HUES6 (cell line): ENCODE results near the gene OR1N1.
"Not testable (repeated sequence)": the region's sequence is repeated elsewhere in the genome, so short reads cannot be mapped to it uniquely, and the experiment has no call there.

Experiments used
- H3K27ac ChIP-seq: 2 replicates; pipeline ENCODE4 v1.7.0; 2013; ENCODE audit warnings: low read depth, mild to moderate bottlenecking, low read length, inconsistent platforms
- H3K27me3 ChIP-seq: 2 replicates; pipeline ENCODE4 v1.6.1; 2013; ENCODE audit warnings: low read length; ENCODE audit not compliant: control insufficient read depth, insufficient read depth
- H3K36me3 ChIP-seq: 2 replicates; pipeline ENCODE4 v1.6.1; 2013; ENCODE audit warnings: low read length; ENCODE audit not compliant: control insufficient read depth, insufficient read depth
- H3K4me1 ChIP-seq: 2 replicates; pipeline ENCODE4 v1.6.1; 2013; ENCODE audit warnings: low read length; ENCODE audit not compliant: control insufficient read depth, insufficient read depth
- H3K4me3 ChIP-seq: 2 replicates; pipeline ENCODE4 v1.5.1; 2013; ENCODE audit warnings: low read depth, low read length
- H3K9ac ChIP-seq: one replicate; pipeline ENCODE4 v1.6.1; 2013; ENCODE audit warnings: mild to moderate bottlenecking, low read length
- H3K9me3 ChIP-seq: 2 replicates; pipeline ENCODE4 v1.6.1; 2013; ENCODE audit warnings: low read depth, low read length; ENCODE audit not compliant: control insufficient read depth, insufficient read depth

Gene OR1N1

DNA sequence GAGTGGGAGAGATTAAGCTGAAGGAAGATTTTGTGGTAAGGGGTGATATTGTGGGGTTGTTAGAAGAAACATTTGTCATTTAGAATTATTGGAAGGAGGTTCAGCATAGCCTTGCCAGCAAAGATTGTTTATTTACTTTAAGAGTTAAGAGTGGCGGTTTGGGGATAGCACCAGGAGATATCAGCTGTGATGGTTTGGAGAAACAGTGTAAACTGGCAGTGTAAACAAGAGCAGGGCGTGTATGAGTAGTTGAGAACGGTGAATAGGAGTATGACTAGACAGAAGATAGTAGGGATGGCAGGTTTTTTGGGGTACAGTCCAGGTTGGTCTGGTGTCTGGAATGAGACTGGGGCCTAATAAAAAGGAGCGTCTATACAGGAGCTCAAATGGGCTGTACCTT lies 4.1 kb upstream of the OR1N1 start:
- H3K36me3 ChIP-seq, H3K4me1 ChIP-seq, H3K9me3 ChIP-seq, H3K27ac ChIP-seq, H3K9ac ChIP-seq, H3K4me3 ChIP-seq: not testable (repeated sequence)
- H3K27me3 ChIP-seq: peaks cover 21% of the 10 kb centered on the region; the same call in 1 of the 2 replicates

DNA sequence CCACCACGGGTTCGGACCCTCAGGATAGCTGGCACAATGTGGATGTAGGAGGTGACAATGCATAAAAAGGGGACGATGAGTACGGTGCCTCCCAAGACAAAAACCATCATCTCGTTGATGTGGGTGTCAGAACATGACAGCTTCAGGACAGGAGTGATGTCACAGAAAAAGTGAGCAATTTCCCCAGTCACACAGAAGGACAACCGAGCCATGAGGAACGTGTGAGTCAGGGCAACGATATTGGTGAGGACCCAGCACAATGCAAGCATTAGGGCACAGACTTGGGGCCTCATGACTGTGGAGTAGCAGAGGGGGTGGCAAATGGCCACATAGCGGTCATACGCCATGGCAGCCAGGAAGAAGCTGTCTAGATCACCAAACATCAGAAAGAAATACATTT lies 491 bp downstream of the OR1N1 start:
- Histone ChIP-seq H3K9ac (no peak overlapping the region), H3K9me3 (peaks cover 5% of the 10 kb centered on the region; the same call in 1 of the 2 replicates), H3K27ac (no peak overlapping the region), H3K4me1 (no peaks in the 10 kb centered on the region), H3K4me3 (no peak overlapping the region), H3K27me3 (peaks cover 56% of the 10 kb centered on the region), H3K36me3 (no peaks in the 10 kb centered on the region)

- H3K4me1 ChIP-seq: no peaks in the 10 kb centered on the region
- H3K9ac ChIP-seq: no peak overlapping the region
- H3K36me3 ChIP-seq: no peaks in the 10 kb centered on the region
- H3K27me3 ChIP-seq: peaks cover 92% of the 10 kb centered on the region
- H3K27ac ChIP-seq: no peak overlapping the region
- no peak overlapping the region for H3K4me3 ChIP-seq
- H3K9me3 ChIP-seq: peaks cover 4% of the 10 kb centered on the region; the same call in 1 of the 2 replicates
Observed at GRCh38 chr9:122519376-122519775, 7.7 kb downstream of the OR1N1 start.

GRCh38 chr9:122518841-122519240 lies 8.3 kb downstream of the OR1N1 start, which contains the start of gene OR1J4:
Gene OR1J4, plus strand, starts transcription at chr9:122519141. Its CDS starts 0 bp downstream, at chr9:122519141.
- Histone ChIP-seq H3K27ac (no peak within 1 kb of the TSS), H3K4me1 (no peaks in the 10 kb centered on the region), H3K4me3 (no peak within 1 kb of the TSS), H3K9me3 (peaks cover 4% of the 10 kb centered on the region; the same call in 1 of the 2 replicates), H3K9ac (no peak within 1 kb of the TSS), H3K27me3 (peaks cover 92% of the 10 kb centered on the region), H3K36me3 (no peaks in the 10 kb centered on the region)

DNA sequence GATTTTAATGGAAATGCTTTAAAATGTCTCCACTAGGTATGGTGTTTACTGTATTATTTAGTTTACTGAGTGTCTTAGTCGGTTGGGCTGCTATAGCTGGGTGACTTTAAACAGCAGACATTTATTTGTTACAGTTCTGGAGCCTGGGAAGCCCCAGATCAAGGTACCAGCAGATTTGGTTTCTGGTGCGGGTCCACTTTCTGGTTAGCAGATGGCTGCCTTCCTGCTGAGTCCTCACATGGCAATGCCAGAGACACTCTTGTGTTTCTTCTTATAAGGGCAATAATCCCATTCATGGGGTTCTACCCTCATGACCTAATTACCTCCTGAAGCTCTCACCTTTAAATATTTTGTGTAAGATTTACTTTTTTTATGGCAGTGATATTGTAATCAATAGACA lies 8.9 kb downstream of the OR1N1 start:
- peaks cover 92% of the 10 kb centered on the region for H3K27me3 ChIP-seq
- H3K9ac ChIP-seq: no peak overlapping the region
- no peak overlapping the region for H3K4me3 ChIP-seq
- no peaks in the 10 kb centered on the region for H3K36me3 ChIP-seq
- H3K27ac ChIP-seq: no peak overlapping the region
- no peaks in the 10 kb centered on the region for H3K4me1 ChIP-seq
- H3K9me3 ChIP-seq: peaks cover 4% of the 10 kb centered on the region; the same call in 1 of the 2 replicates

DNA sequence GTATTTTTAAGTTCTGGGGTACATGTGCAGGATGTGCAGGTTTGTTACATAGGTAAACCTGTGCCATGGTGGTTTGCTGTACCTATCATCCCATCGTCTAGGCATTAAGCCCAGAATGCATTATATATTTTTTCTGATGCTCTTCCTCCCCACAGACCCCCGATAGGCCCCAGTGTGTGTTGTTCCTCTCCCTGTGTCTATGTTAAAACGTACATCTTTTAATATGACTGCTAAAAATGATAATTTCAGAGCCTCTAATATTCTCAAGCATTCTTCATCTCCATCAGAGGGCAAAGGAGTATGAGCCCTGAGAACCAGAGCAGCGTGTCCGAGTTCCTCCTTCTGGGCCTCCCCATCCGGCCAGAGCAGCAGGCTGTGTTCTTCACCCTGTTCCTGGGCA lies 16.6 kb downstream of the OR1N1 start, which contains the start of gene OR1J2:
Gene OR1J2, plus strand, starts transcription at position 301 of the 400 bp plus-strand sequence. Its CDS starts 0 bp downstream, at position 301.
- Histone ChIP-seq H3K36me3 (no peaks in the 10 kb centered on the region), H3K9me3 (no peaks in the 10 kb centered on the region), H3K4me1 (no peaks in the 10 kb centered on the region), H3K27me3 (peaks cover 87% of the 10 kb centered on the region), H3K9ac (no peak within 1 kb of the TSS), H3K27ac (no peak within 1 kb of the TSS), H3K4me3 (no peak within 1 kb of the TSS)

DNA sequence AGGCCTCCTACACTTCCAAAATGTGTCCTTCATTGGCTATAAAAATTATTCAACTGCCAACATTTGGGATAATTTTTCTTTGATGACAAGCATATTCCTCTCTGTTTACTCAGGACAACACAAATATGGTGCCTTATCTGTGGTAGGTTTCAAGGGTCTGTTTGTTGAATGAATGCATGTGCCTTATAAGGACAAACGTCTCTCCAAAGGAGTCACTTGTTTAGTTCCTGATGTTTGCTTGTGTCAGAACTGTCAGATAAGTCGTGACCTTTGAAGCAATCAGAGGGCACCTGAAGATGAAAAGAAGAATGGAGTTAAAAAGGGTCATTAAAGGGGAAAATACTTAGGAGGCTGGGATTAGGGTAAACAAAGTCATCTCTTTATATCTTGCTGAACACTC lies 20.1 kb downstream of the OR1N1 start:
- Histone ChIP-seq H3K9ac (no peak overlapping the region), H3K27ac (no peak overlapping the region), H3K4me3 (no peak overlapping the region), H3K36me3 (no peaks in the 10 kb centered on the region), H3K4me1 (no peaks in the 10 kb centered on the region), H3K27me3 (peaks cover 68% of the 10 kb centered on the region), H3K9me3 (no peaks in the 10 kb centered on the region; the same call in 1 of the 2 replicates)

DNA sequence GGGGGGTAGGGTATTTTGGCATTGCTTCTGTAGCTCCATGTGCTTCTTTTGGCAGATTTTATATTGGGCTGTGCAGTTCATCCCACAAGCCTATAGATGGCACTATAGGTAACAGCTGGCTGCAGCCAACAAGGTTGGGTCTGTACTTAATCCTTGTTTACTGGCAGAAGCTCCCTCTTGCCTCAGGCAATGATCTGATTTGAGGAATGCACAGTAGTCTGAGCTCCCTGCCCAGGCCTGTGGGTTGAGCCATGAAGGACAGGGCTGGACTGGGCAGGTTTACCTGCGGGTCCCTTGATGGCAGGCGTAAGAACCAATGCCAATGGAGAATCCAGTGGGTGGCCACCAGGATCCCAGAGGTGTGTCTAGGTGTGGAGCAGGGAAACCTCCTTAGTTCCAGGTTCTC lies 28.2 kb downstream of the OR1N1 start:
- Histone ChIP-seq H3K4me1 (peaks cover 6% of the 10 kb centered on the region; the same call in 1 of the 2 replicates), H3K4me3 (no peak overlapping the region), H3K27me3 (peaks cover 29% of the 10 kb centered on the region; the same call in 1 of the 2 replicates), H3K9ac (no peak overlapping the region), H3K9me3 (no peaks in the 10 kb centered on the region; the same call in 1 of the 2 replicates), H3K27ac (no peak overlapping the region), H3K36me3 (no peaks in the 10 kb centered on the region)

DNA sequence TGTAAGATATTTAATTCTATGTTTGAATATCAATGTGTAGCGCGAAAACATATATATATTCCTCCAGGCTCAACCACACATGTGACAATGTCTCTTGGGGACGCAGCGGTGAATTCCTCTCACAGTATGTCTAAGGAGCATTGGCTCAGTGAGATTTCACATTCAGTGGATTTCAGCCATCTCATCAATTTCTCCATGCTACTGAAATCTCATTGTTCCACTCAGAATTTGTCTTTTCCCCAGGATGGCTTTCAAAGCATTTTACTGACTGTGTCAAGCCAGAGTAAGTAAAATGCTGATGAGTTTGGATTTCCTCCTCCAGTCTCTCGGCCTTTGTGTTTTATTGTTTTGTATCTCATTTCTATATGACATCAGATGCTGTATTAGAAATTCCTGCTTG lies 48.0 kb downstream of the OR1N1 start:
- H3K4me3 ChIP-seq: no peak overlapping the region
- H3K27ac ChIP-seq: no peak overlapping the region
- peaks cover 24% of the 10 kb centered on the region; the same call in 1 of the 2 replicates for H3K27me3 ChIP-seq
- no peak overlapping the region for H3K9ac ChIP-seq
- no peaks in the 10 kb centered on the region for H3K4me1 ChIP-seq
- no peaks in the 10 kb centered on the region for H3K36me3 ChIP-seq
- H3K9me3 ChIP-seq: no peaks in the 10 kb centered on the region

GRCh38 chr9:122477826-122478225 lies 49.3 kb downstream of the OR1N1 start, which contains the start of gene OR1J1:
Gene OR1J1, minus strand, starts transcription at chr9:122477926. Its CDS starts 0 bp downstream, at chr9:122477926.
- Histone ChIP-seq H3K9me3 (no peaks in the 10 kb centered on the region), H3K36me3 (no peaks in the 10 kb centered on the region)

GRCh38 chr9:122477346-122477745 lies 49.7 kb downstream of the OR1N1 start:
- no peak overlapping the region for H3K4me3 ChIP-seq
- H3K27ac ChIP-seq: no peak overlapping the region
- H3K27me3 ChIP-seq: peaks cover 35% of the 10 kb centered on the region; the same call in 1 of the 2 replicates
- no peaks in the 10 kb centered on the region for H3K36me3 ChIP-seq
- no peak overlapping the region for H3K9ac ChIP-seq
- H3K4me1 ChIP-seq: no peaks in the 10 kb centered on the region
- no peaks in the 10 kb centered on the region for H3K9me3 ChIP-seq

More at GRCh38 chr9:122477826-122478225, 49.3 kb downstream of the OR1N1 start, which contains the start of gene OR1J1:
- no peaks in the 10 kb centered on the region for H3K4me1 ChIP-seq
- no peak within 1 kb of the TSS for H3K27ac ChIP-seq
- H3K27me3 ChIP-seq: peaks cover 34% of the 10 kb centered on the region; the same call in 1 of the 2 replicates
- H3K4me3 ChIP-seq: no peak within 1 kb of the TSS
- no peak within 1 kb of the TSS for H3K9ac ChIP-seq
